LNCaP clone FGC (cell line): ENCODE results near the gene KCP.

ENCODE experiments used
- DNase-seq: peaks from one replicate; pipeline ENCODE4 v3.0.0-alpha.2; 2011; ENCODE audit warnings: low read depth
- H3K4me3 ChIP-seq: 2 replicates; pipeline ENCODE4 v1.5.1; 2011; ENCODE audit warnings: mild to moderate bottlenecking, low read depth, low read length, control low read depth
- TF ChIP-seq, protein P1 (sequence below): IDR thresholded peaks from 2 replicates; pipeline ENCODE4 v1.5.1; 2012; ENCODE audit warnings: mild to moderate bottlenecking; ENCODE audit not compliant: control insufficient read depth, insufficient read depth; ENCODE audit errors: extremely low read depth

Gene KCP

DNA sequence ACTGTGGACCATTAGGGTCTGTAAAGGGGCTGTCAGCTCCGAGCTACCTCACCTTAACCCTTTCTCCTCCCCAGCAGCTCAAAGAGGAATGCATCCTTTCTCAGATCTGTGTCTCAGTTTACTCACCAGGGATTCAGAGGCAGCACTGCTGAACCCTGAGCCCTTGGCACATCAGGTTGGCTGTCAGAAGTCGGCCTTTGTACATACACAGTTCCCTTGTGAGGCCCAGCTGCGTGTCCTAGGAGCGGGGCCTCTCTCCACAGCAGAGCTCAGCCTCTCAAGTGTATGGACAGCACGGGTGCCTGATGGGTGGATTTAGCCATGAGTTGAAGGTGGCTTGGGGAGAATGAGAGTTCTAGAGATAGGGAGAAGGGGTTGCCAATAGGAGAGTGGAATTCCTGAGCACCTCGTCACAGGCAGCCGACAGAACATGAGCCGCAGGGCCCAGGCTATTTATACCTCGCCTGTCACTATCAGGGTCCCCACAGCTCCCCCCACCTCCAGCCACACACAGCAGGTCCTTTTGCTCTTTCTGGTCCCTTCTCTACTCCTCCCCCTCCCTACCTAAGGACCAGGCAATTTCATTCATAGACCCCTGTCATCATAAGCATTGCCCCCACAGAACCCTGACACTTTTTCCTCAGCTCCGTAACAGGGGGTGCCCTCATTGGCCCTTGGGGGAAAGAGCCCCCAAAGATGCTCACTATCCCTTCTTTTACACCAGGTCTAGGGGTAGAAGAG, 82.4 kb downstream of the KCP start:
- no peak for DNase-seq
- TF ChIP-seq, protein P1, sequence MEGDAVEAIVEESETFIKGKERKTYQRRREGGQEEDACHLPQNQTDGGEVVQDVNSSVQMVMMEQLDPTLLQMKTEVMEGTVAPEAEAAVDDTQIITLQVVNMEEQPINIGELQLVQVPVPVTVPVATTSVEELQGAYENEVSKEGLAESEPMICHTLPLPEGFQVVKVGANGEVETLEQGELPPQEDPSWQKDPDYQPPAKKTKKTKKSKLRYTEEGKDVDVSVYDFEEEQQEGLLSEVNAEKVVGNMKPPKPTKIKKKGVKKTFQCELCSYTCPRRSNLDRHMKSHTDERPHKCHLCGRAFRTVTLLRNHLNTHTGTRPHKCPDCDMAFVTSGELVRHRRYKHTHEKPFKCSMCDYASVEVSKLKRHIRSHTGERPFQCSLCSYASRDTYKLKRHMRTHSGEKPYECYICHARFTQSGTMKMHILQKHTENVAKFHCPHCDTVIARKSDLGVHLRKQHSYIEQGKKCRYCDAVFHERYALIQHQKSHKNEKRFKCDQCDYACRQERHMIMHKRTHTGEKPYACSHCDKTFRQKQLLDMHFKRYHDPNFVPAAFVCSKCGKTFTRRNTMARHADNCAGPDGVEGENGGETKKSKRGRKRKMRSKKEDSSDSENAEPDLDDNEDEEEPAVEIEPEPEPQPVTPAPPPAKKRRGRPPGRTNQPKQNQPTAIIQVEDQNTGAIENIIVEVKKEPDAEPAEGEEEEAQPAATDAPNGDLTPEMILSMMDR: no peak
- H3K4me3 ChIP-seq: no peak overlapping the region

DNA sequence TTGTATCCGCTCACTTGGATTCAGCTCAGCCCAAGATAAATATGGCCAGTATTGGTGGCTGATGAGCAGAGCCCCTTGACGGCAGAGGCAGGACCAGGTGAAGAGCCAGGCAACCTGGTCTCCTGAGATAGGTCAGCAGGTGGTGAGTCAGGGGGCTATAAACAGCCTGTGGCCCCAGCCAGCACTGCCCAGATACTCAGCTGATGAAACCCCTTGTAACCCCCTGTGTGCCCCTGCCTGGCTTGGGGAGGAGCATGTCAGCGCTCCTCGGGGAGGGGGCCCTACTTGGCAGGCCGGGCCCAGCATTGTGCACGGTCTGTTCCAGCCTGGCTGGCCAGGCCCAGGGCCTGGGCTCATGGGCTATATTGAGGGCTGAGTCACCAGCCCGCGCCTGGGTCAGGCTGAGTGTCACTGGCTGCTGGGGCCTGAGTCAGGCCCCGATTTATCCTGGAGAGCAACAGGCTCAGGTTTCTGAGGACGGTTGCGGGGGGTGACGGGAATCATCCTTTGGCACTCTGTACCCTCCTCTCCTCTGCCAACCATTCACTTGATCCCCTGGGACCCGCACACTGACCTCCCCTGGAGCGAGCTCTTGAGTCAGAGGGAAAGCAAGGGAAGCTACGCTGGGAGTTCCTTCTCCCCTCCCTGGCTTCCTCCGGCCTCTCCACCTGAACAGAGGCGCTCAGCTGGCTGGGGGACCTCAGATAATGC, 83.1 kb downstream of the KCP start:
- TF ChIP-seq, protein P1: no peak
- no peak overlapping the region for H3K4me3 ChIP-seq
- DNase-seq: no peak

DNA sequence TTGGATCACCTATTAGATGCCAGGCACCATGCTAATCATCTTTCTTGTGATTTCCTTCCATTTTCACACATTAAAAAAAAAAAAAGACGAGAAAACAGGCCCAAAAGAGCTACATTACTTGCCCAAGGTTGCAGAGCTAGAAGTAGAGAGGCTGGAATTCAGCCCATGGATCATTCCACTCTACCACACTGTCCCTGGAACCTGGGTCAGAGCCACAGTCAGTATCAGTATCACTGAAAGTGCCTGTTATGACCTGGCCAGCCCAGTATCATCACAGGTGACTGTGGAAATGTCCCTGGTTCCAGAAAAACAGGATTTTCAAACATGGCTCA, 83.6 kb downstream of the KCP start:
- peak; percentile 2 for DNase-seq
- no peak overlapping the region for H3K4me3 ChIP-seq
- TF ChIP-seq, protein P1: no peak
